NCI-H1436 treated with DMSO at 0.1 percent for 48 hours (cell line): Measurements from ENCODE around the gene IDS.
"Not testable (repeated sequence)": the region's sequence is repeated elsewhere in the genome, so short reads cannot be mapped to it uniquely, and the experiment has no call there.

ENCODE experiments used
- DNase-seq: peaks from one replicate; lab custom pipeline; 2025; lab: John Stamatoyannopoulos, UW

The IDS gene

DNA sequence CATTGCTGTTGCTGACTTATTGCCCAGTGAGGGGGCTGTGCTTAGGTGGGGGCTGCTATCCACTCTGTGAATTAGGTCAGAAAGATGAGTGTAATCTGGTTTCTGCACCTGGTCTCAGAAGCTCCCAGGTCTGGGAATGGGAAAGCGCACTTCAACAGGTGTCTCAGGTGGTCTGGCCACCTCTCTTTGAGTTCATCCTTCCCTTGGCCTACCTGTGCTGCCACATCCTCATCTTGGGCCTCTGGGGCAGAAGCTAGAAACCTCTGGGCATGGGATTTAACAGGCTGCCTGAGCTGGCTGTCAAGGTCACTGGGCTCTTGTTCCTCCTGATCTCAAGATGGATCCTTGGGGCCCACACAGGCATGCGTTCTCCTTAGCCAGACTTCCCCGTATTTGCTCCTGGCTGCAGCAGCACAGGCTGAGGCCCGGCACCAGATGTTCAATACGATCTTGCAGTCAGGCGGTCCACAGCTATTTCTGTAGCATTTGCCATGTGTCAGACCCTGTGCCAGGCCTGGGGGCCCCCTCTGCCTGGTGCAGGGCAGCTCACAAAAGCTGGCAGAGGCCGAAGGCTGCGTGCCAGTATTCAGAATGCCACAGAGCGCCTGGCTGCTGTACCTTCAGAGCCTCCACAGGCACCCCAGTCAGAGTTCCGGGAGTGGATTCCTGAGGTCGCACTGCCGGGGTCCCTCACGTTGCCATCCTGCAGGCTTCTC is 21.4 kb upstream of the IDS start:
- DNase-seq, result not testable (repeated sequence)

DNA sequence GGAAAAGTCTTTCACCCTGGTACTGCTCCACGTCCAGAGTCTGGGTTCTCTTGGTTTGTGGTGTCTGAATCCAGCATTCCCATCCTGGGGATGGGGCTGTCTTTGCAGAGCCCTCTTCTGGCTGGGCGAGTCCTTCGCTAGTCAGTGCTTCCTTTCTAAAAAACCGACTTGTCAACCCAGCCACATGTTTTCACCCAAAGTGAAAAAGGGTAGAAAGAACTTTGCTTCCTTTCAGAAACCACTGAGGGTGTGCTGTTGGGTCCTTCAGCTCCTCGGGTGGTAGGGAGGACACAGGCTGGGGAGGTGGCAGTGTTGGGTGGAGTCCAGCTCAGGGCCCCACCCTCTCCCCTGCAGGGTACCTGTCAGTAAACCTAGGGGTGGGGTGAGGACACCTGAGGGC is 20.8 kb upstream of the IDS start:
- not testable (repeated sequence) for DNase-seq

- DNase-seq, result not testable (repeated sequence)
These were observed 20.3 kb upstream of the IDS start for GRCh38 chrX:149525389-149525788.

- DNase-seq, result no peak
These were observed 17.8 kb upstream of the IDS start for GRCh38 chrX:149522916-149523315.

- DNase-seq, result no peak
These were observed 16.3 kb upstream of the IDS start for GRCh38 chrX:149521438-149521837.

DNA sequence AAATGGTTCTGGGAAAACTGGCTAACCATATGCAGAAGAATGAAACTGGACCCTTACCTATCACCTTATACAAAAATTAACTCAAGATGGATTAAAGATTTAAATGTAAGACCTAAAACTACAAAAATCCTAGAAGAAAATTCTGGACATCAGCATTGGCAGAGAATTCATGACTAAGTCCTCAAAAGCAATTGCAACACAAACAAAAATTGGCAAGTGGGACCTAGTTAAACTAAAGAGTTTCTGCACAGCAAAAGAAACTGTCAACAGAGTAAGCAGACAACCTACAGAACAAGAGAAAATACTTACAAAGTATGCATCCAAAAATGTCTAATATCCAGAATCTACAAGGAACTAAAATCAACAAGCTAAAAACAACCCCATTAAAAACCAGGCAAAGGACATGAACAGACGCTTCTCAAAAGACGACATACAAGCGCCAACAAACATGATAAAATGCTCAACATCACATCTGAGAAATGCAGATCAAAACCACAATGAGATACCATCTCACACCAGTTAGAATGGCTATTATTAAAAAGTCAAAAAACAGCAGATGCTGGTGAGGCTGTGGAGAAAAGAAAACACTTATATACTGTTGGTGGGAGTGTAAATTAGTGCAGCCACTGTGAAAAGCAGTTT is 15.7 kb upstream of the IDS start:
- not testable (repeated sequence) for DNase-seq

DNA sequence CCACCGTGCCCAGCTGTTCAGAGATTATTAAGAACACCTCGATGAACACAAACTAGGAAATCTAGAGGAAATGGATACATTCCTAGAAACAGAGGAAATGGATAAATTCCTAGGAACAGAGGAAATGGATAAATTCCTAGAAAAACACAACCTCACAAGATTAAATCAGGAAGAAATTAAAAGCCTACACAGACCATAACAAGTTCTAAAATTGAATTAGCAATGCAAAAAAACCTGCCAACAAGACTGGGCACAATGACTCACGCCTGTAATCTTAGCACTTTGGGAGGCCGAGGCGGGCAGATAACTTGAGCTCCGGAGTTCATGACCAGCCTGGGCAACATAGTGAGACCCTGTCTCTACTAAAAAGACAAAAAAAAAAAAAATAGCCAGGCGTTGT is 13.1 kb upstream of the IDS start:
- no peak for DNase-seq

- DNase-seq, result no peak
These were observed 12.2 kb upstream of the IDS start for GRCh38 chrX:149517308-149517707.

- no peak for DNase-seq
These were observed 11.5 kb upstream of the IDS start for GRCh38 chrX:149516604-149517003.

- DNase-seq, result no peak
These were observed 11.0 kb upstream of the IDS start for GRCh38 chrX:149515954-149516602.

GRCh38 chrX:149513825-149514428 is 8.8 kb upstream of the IDS start:
- no peak for DNase-seq

DNA sequence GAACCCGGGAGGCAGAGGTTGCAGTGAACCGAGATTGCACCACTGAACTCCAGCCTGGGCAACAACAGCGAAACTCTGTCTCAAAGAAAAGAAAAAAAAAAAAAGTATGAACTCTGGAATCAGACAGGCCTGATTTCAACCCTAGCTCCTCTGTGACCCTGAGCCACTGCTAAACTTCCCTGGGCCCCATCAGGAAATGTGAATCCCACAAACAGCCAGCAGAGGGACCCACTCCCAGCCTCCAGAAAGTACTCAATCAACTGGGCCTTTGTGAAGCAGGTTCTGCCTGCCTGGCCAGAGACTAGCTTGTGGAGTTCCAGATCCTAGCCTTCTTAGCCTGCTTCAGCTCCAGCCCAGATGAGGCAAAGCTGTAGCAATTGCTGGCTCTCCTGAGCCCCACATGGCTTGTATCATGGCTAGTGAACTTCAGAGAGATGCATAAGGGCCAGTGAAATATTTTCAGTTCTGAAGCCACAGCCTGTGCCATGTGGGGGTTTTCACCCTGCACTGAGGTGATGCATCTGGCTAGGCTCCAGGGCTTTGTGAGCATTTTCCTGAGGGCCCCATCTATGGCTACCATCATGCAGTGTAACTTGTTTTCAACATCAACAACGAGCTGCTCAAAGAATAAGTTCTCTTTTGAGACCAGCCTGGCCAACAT is 7.2 kb upstream of the IDS start:
- no peak for DNase-seq

GRCh38 chrX:149511081-149511480 is 6.0 kb upstream of the IDS start:
- no peak for DNase-seq

DNA sequence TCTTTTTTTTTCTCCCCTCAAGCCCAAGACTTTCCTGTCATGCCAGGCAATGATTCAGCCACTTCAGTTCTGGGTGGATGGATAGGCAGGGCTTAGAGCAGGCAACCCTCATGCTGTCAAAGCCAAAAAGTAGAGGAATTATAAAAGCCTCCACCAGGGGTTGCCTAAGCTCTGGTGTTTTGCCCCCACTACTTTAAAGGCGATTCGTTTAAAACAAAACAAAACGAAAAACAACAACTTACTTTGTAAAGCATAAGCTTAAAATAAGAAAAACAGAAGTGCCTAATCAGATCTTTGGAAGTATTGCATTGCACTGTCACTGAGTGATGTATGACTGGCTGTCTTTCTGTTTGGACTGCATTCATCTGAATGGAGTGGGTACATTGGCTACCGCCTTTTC is 5.3 kb upstream of the IDS start:
- DNase-seq, result no peak

GRCh38 chrX:149508467-149508866 is 3.4 kb upstream of the IDS start:
- DNase-seq, result no peak

DNA sequence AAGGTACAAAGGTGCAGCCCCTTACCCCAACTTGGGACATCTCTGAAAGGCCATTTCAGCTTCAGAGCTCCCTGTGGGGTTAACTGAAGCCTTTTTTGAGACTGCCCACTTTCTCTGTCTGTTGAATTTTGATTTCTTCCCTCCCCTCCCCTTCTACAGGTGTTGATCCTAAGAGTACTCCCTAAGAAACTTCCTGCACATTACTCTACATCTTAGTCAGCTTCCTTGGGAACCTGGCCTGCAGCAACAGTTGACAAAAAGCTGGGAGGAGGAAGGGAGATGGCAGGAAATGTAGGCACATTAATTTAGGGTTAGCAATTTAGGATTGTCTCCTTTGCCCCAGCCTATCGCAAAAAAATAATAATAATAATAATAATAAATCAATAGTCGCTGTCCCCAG is 1.2 kb upstream of the IDS start:
- no peak for DNase-seq

DNA sequence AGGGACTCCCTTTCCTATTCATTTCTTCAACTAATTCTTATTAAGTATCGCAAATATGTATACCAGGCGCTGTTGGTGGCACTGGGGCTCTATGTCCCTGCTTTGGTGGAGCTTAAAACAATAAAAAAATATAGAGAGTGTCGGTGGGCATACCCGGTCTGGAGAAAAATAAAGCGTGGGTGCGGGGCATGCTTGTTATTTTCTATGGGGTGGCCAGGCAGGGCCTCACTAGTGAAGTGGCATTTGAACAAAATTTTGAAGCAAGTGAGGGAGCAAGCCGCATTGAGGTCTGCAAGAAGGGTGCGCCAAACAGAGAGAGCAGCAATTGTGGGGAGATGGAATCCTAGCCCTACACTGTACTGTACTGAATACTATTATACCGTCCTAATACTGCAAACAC is 565 bp upstream of the IDS start:
- DNase-seq, result no peak

GRCh38 chrX:149504226-149504914 is 736 bp downstream of the IDS start:
- DNase-seq, result peak; percentile 29

- not testable (repeated sequence) for DNase-seq
These were observed 1.7 kb downstream of the IDS start for GRCh38 chrX:149503446-149503845.

DNA sequence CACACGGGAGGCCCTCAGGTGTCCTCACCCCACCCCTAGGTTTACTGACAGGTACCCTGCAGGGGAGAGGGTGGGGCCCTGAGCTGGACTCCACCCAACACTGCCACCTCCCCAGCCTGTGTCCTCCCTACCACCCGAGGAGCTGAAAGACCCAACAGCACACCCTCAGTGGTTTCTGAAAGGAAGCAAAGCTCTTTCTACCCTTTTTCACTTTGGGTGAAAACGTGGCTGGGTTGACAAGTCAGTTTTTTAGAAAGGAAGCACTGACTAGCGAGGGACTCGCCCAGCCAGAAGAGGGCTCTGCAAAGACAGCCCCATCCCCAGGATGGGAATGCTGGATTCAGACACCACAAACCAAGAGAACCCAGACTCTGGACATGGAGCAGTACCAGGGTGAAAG is 2.2 kb downstream of the IDS start:
- not testable (repeated sequence) for DNase-seq

GRCh38 chrX:149499766-149500165 is 5.3 kb downstream of the IDS start:
- DNase-seq, result no peak

DNA sequence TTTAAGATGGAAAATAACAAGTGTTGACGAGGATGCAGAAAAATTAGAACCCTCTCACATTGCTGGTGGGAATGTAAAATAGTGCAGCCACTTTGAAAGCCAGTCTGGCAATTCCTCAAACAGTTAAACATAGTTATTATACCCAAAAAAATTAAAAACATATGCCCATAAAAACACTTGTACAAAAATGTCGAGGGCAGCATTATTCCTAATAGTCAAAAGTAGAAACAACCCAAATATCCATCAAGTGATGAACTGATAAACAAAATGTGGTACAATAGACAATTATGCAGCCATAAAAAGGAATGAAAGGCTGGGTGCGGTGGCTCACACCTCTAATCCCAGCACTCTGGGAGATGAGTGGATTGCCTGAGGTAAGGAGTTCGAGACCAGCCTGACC is 6.3 kb downstream of the IDS start:
- DNase-seq, result no peak
